ENCODE results near the gene GIGYF2.
A peak's percentile ranks its signal among the peaks of the same experiment; 100 is the strongest.

GIGYF2 gene

GRCh38 chr2:232761301-232761907 lies 64.3 kb downstream of the GIGYF2 start:
- H3K4me1 ChIP-seq (ENCODE audit: control insufficient read depth, insufficient read depth, low read length), result no peaks in the 10 kb centered on the region
- H3K9me3 ChIP-seq (ENCODE audit: control insufficient read depth, low read length), result no peaks in the 10 kb centered on the region
- no peaks in the 10 kb centered on the region for H3K27me3 ChIP-seq (replicated peaks; ENCODE audit: control insufficient read depth, insufficient read depth, low read length)
- H3K4me3 ChIP-seq (ENCODE audit: low read length), result no peak overlapping the region
- peaks cover 93% of the 10 kb centered on the region for H3K36me3 ChIP-seq (ENCODE audit: control insufficient read depth, insufficient read depth, low read length, severe bottlenecking)
- H3K9ac ChIP-seq (ENCODE audit: low read length), result no peak overlapping the region
- peak; percentile 77 for DNase-seq (ENCODE audit: low read depth)

- no peak for DNase-seq (ENCODE audit: low read depth)
- Histone ChIP-seq H3K27me3 (replicated peaks; ENCODE audit: control insufficient read depth, insufficient read depth, low read length) (no peaks in the 10 kb centered on the region), H3K9me3 (ENCODE audit: control insufficient read depth, low read length) (no peaks in the 10 kb centered on the region), H3K4me1 (ENCODE audit: control insufficient read depth, insufficient read depth, low read length) (no peaks in the 10 kb centered on the region), H3K4me3 (ENCODE audit: low read length) (no peak overlapping the region), H3K9ac (ENCODE audit: low read length) (no peak overlapping the region), H3K36me3 (ENCODE audit: control insufficient read depth, insufficient read depth, low read length, severe bottlenecking) (peaks cover 86% of the 10 kb centered on the region)
Measured at GRCh38 chr2:232767866-232768265, 70.7 kb downstream of the GIGYF2 start.

GRCh38 chr2:232770207-232770606 lies 73.1 kb downstream of the GIGYF2 start:
- peaks cover 82% of the 10 kb centered on the region for H3K36me3 ChIP-seq (ENCODE audit: control insufficient read depth, insufficient read depth, low read length, severe bottlenecking)
- peak; percentile 36 for DNase-seq (ENCODE audit: low read depth)
- H3K9me3 ChIP-seq (ENCODE audit: control insufficient read depth, low read length), result no peaks in the 10 kb centered on the region
- no peaks in the 10 kb centered on the region for H3K4me1 ChIP-seq (ENCODE audit: control insufficient read depth, insufficient read depth, low read length)
- no peak overlapping the region for H3K4me3 ChIP-seq (ENCODE audit: low read length)
- no peaks in the 10 kb centered on the region for H3K27me3 ChIP-seq (replicated peaks; ENCODE audit: control insufficient read depth, insufficient read depth, low read length)
- no peak overlapping the region for H3K9ac ChIP-seq (ENCODE audit: low read length)

- H3K27me3 ChIP-seq (replicated peaks; ENCODE audit: control insufficient read depth, insufficient read depth, low read length), result no peaks in the 10 kb centered on the region
- H3K36me3 ChIP-seq (ENCODE audit: control insufficient read depth, insufficient read depth, low read length, severe bottlenecking), result peaks cover 68% of the 10 kb centered on the region
- no peak overlapping the region for H3K9ac ChIP-seq (ENCODE audit: low read length)
- no peak for DNase-seq (ENCODE audit: low read depth)
- no peaks in the 10 kb centered on the region for H3K4me1 ChIP-seq (ENCODE audit: control insufficient read depth, insufficient read depth, low read length)
- no peak overlapping the region for H3K4me3 ChIP-seq (ENCODE audit: low read length)
- no peaks in the 10 kb centered on the region for H3K9me3 ChIP-seq (ENCODE audit: control insufficient read depth, low read length)
Measured at GRCh38 chr2:232771870-232772269, 74.7 kb downstream of the GIGYF2 start.

- Histone ChIP-seq H3K9ac (ENCODE audit: low read length) (no peak overlapping the region), H3K4me1 (ENCODE audit: control insufficient read depth, insufficient read depth, low read length) (no peaks in the 10 kb centered on the region), H3K27me3 (replicated peaks; ENCODE audit: control insufficient read depth, insufficient read depth, low read length) (no peaks in the 10 kb centered on the region), H3K4me3 (ENCODE audit: low read length) (no peak overlapping the region), H3K9me3 (ENCODE audit: control insufficient read depth, low read length) (no peaks in the 10 kb centered on the region), H3K36me3 (ENCODE audit: control insufficient read depth, insufficient read depth, low read length, severe bottlenecking) (peaks cover 66% of the 10 kb centered on the region)
- DNase-seq (ENCODE audit: low read depth), result no peak
Measured at GRCh38 chr2:232772531-232772930, 75.4 kb downstream of the GIGYF2 start.

- DNase-seq (ENCODE audit: low read depth), result no peak
- Histone ChIP-seq H3K9ac (ENCODE audit: low read length) (no peak overlapping the region), H3K9me3 (ENCODE audit: control insufficient read depth, low read length) (no peaks in the 10 kb centered on the region), H3K4me3 (ENCODE audit: low read length) (no peak overlapping the region), H3K36me3 (ENCODE audit: control insufficient read depth, insufficient read depth, low read length, severe bottlenecking) (peaks cover 62% of the 10 kb centered on the region), H3K27me3 (replicated peaks; ENCODE audit: control insufficient read depth, insufficient read depth, low read length) (no peaks in the 10 kb centered on the region), H3K4me1 (ENCODE audit: control insufficient read depth, insufficient read depth, low read length) (no peaks in the 10 kb centered on the region)
Measured at GRCh38 chr2:232773815-232774214, 76.7 kb downstream of the GIGYF2 start.

- no peaks in the 10 kb centered on the region for H3K9me3 ChIP-seq (ENCODE audit: control insufficient read depth, low read length)
- DNase-seq (ENCODE audit: low read depth), result no peak
- H3K36me3 ChIP-seq (ENCODE audit: control insufficient read depth, insufficient read depth, low read length, severe bottlenecking), result peaks cover 67% of the 10 kb centered on the region
- no peak within 1 kb of the TSS for H3K9ac ChIP-seq (ENCODE audit: low read length)
- no peaks in the 10 kb centered on the region for H3K27me3 ChIP-seq (replicated peaks; ENCODE audit: control insufficient read depth, insufficient read depth, low read length)
- no peak within 1 kb of the TSS for H3K4me3 ChIP-seq (ENCODE audit: low read length)
- H3K4me1 ChIP-seq (ENCODE audit: control insufficient read depth, insufficient read depth, low read length), result no peaks in the 10 kb centered on the region
Measured at GRCh38 chr2:232776435-232776834, 79.3 kb downstream of the GIGYF2 start, which contains the start of gene KCNJ13. TSS of gene KCNJ13 (minus strand) at chr2:232776565. CDS start at chr2:232771362, 5,203 bp downstream.

- Histone ChIP-seq H3K4me3 (ENCODE audit: low read length) (no peak overlapping the region), H3K9ac (ENCODE audit: low read length) (no peak overlapping the region), H3K27me3 (replicated peaks; ENCODE audit: control insufficient read depth, insufficient read depth, low read length) (no peaks in the 10 kb centered on the region), H3K36me3 (ENCODE audit: control insufficient read depth, insufficient read depth, low read length, severe bottlenecking) (peaks cover 58% of the 10 kb centered on the region), H3K4me1 (ENCODE audit: control insufficient read depth, insufficient read depth, low read length) (no peaks in the 10 kb centered on the region), H3K9me3 (ENCODE audit: control insufficient read depth, low read length) (no peaks in the 10 kb centered on the region)
- no peak for DNase-seq (ENCODE audit: low read depth)
Measured at GRCh38 chr2:232777276-232777675, 80.1 kb downstream of the GIGYF2 start.

- H3K4me1 ChIP-seq (ENCODE audit: control insufficient read depth, insufficient read depth, low read length), result no peaks in the 10 kb centered on the region
- no peaks in the 10 kb centered on the region for H3K9me3 ChIP-seq (ENCODE audit: control insufficient read depth, low read length)
- no peak overlapping the region for H3K4me3 ChIP-seq (ENCODE audit: low read length)
- H3K36me3 ChIP-seq (ENCODE audit: control insufficient read depth, insufficient read depth, low read length, severe bottlenecking), result peaks cover 41% of the 10 kb centered on the region
- no peak for DNase-seq (ENCODE audit: low read depth)
- H3K27me3 ChIP-seq (replicated peaks; ENCODE audit: control insufficient read depth, insufficient read depth, low read length), result no peaks in the 10 kb centered on the region
- H3K9ac ChIP-seq (ENCODE audit: low read length), result no peak overlapping the region
Measured at GRCh38 chr2:232779465-232779864, 82.3 kb downstream of the GIGYF2 start.

- Histone ChIP-seq H3K4me3 (ENCODE audit: low read length) (no peak overlapping the region), H3K36me3 (ENCODE audit: control insufficient read depth, insufficient read depth, low read length, severe bottlenecking) (peaks cover 40% of the 10 kb centered on the region), H3K4me1 (ENCODE audit: control insufficient read depth, insufficient read depth, low read length) (no peaks in the 10 kb centered on the region), H3K9ac (ENCODE audit: low read length) (no peak overlapping the region), H3K9me3 (ENCODE audit: control insufficient read depth, low read length) (no peaks in the 10 kb centered on the region), H3K27me3 (replicated peaks; ENCODE audit: control insufficient read depth, insufficient read depth, low read length) (no peaks in the 10 kb centered on the region)
- DNase-seq (ENCODE audit: low read depth), result no peak
Measured at GRCh38 chr2:232779934-232780333, 82.8 kb downstream of the GIGYF2 start.

- no peak overlapping the region for H3K9ac ChIP-seq (ENCODE audit: low read length)
- H3K36me3 ChIP-seq (ENCODE audit: control insufficient read depth, insufficient read depth, low read length, severe bottlenecking), result peaks cover 38% of the 10 kb centered on the region
- no peak overlapping the region for H3K4me3 ChIP-seq (ENCODE audit: low read length)
- no peaks in the 10 kb centered on the region for H3K27me3 ChIP-seq (replicated peaks; ENCODE audit: control insufficient read depth, insufficient read depth, low read length)
- no peaks in the 10 kb centered on the region for H3K9me3 ChIP-seq (ENCODE audit: control insufficient read depth, low read length)
- H3K4me1 ChIP-seq (ENCODE audit: control insufficient read depth, insufficient read depth, low read length), result no peaks in the 10 kb centered on the region
- DNase-seq (ENCODE audit: low read depth), result peak; percentile 70
Measured at GRCh38 chr2:232781765-232782164, 84.6 kb downstream of the GIGYF2 start.

GRCh38 chr2:232783278-232783677 lies 86.1 kb downstream of the GIGYF2 start:
- Histone ChIP-seq H3K9me3 (ENCODE audit: control insufficient read depth, low read length) (no peaks in the 10 kb centered on the region), H3K4me3 (ENCODE audit: low read length) (no peak overlapping the region), H3K27me3 (replicated peaks; ENCODE audit: control insufficient read depth, insufficient read depth, low read length) (no peaks in the 10 kb centered on the region), H3K9ac (ENCODE audit: low read length) (no peak overlapping the region), H3K4me1 (ENCODE audit: control insufficient read depth, insufficient read depth, low read length) (peaks cover 9% of the 10 kb centered on the region), H3K36me3 (ENCODE audit: control insufficient read depth, insufficient read depth, low read length, severe bottlenecking) (peaks cover 38% of the 10 kb centered on the region)
- no peak for DNase-seq (ENCODE audit: low read depth)
